Measurements from ENCODE around the gene PAQR5.

DNA sequence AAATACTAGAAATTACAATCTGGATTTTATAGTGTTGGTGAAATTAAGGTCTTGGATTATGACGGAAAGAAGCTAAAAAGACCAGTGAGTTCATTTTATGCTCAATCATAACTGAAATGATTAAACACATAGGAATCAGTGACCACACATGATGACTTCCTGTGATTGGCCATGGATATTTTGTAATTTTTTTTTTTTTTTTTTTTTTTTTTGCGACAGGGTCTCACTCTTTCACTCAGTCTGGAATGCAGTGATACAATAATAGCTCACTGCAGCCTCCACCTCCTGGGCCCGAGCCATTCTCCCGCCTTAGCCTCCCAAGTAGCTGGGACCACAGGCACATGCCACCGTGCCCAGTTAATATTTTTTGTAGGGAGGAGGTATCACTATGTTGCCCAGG lies 47.4 kb downstream of the PAQR5 start:
- TF ChIP-seq, protein P1, sequence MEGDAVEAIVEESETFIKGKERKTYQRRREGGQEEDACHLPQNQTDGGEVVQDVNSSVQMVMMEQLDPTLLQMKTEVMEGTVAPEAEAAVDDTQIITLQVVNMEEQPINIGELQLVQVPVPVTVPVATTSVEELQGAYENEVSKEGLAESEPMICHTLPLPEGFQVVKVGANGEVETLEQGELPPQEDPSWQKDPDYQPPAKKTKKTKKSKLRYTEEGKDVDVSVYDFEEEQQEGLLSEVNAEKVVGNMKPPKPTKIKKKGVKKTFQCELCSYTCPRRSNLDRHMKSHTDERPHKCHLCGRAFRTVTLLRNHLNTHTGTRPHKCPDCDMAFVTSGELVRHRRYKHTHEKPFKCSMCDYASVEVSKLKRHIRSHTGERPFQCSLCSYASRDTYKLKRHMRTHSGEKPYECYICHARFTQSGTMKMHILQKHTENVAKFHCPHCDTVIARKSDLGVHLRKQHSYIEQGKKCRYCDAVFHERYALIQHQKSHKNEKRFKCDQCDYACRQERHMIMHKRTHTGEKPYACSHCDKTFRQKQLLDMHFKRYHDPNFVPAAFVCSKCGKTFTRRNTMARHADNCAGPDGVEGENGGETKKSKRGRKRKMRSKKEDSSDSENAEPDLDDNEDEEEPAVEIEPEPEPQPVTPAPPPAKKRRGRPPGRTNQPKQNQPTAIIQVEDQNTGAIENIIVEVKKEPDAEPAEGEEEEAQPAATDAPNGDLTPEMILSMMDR (IDR thresholded peaks at IDR 0.05): no peak
- no peak for TF ChIP-seq POLR2A (IDR thresholded peaks at IDR 0.05)
